GM21786 (cell line): Measurements from ENCODE around the gene ZBTB5.
"Not testable (repeated sequence)": the region's sequence is repeated elsewhere in the genome, so short reads cannot be mapped to it uniquely, and the experiment has no call there.

Experiments
- ATAC-seq: cut with Tn5 transposase; IDR thresholded peaks from one replicate; pipeline ENCODE4 v1.9.1; 2021; ENCODE audit not compliant: unreplicated experiment

ZBTB5 gene

DNA sequence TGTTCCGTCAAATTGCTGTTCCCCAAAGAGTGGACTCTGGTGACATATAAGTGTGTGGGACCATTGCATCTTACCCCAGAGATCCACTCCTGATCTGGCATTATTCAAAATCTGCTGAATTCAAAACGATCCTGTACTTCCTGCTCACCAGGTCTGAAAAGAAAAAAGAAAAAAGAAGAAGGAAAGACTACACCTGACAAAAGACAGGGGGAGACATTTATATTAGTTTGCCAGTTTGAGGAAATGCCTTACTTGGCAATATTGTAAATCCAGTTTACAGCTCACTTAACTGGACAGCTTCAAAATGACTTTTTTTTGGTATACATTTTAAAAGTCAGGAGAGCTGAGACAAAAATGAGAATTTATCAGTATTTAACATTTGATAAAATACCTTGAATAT is 57.8 kb downstream of the ZBTB5 start:
- no peak for ATAC-seq

DNA sequence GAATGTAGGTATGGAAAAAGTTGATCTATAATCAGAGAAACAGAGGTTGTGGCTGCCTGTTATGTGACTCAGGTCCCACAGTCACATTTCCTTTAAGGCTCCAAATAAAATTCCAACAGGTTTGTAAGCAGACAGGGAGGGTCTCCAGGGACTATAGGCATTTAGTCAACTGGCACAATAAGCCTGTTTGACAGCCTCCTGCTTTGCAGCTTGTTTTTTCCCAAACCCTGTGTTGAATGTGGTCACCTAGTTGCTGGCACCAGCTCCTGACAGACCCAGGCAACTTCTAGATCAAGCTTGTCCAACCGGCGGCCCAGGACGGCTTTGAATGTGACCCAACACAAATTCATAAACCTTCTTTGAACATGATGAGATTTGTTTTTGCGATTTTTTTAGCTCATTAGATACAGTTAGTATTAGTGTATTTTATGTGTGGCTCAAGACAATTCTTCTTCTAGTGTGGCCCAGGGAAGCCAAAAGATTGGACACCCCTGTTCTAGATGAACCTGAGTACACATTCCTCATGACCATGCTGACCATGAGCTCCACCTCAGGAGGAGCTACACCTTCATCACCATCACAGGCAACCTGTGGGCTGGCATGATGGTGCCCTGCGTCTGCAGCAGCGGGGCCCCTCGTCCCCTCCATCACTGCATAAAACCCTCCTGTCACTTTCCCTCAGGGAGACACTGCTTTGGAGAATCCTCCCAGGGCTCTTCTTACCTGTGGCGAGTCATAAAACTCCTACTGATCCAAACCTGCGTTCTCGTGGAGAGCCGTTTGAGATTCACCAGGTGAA is 58.4 kb downstream of the ZBTB5 start:
- no peak for ATAC-seq

DNA sequence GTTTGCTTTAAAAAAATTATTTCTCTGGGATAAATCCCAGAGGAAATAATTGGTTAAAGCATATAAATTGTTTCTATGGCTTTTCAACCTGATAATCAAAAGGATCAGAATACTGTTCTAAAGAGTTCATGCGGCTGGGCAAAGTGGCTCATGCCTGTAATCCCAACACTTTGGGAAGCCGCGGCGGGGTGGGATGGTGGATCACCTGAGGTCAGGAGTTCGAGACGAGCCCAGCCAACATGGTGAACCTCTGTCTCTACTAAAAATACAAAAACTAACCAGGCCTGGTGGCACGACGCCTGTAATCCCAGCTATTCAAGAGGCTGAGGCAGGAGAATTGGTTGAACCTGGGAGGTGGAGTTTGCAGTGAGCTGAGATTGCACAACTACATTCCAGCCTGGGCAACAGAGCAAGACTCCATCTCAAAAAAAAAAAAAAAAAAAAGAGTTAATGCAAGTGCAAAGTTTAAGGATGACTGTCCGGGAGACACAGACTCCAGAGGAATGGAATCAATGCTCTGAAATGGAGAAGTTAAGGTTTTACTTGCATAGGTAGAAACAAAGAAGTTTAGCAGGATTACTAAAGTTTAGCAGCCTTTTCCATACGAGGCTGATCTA is 59.4 kb downstream of the ZBTB5 start:
- ATAC-seq, result no peak

DNA sequence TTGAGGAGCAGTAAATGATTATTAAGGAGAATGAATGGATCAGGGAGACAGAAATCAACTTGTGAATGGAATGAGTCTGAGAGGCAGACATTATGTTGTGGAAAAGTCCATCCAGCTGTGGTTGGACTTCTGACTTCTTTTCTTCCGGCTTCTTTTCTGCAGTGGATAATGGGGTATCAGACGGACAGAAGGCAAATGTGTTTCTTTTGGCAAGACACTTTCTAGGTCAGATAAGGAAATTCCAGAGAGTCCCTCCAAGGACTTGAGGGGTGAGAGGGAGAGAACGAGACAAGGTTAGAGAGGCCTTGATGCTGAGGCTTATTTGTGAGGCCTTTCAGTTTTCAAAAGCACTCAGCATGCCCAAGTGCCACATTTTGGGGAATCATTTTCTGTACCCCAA is 59.9 kb downstream of the ZBTB5 start:
- ATAC-seq, result no peak

DNA sequence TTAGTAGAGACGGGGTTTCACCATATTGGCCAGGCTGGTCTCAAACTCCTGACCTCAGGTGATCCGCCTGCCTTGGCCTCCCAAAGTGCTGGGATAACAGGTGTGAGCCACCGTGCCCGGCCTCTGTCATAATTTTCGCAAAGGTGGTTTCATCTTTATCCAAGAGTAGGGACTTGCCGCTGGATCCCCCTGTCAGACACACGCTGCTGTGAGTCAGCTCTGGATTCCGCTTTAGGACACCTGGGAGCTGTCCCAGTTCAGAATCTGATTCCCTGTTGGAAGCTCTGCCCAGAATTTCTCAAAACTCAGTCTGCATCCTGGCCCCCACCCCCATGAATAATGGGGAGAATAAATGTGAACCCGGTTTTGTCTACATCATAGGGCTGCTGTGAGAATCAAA is 60.7 kb downstream of the ZBTB5 start:
- no peak for ATAC-seq

DNA sequence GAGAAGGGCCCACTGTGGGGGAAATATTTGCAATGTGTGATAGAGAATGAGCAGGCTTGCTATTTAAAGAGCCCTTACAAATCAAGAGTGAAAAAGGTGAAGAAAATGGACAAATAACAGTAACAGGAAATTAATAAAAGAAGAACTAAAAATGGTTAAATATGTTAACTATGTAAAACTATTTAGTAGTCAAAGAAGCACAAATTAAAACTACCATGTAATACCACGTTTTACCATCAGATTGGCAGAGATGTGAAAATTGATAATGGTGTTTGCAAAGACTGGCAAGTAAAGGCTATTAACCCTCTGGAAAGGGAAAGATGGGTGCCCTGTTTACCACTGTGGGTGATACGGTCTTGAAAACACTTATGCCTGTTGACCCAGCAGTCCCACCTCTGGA is 65.9 kb downstream of the ZBTB5 start:
- no peak for ATAC-seq

DNA sequence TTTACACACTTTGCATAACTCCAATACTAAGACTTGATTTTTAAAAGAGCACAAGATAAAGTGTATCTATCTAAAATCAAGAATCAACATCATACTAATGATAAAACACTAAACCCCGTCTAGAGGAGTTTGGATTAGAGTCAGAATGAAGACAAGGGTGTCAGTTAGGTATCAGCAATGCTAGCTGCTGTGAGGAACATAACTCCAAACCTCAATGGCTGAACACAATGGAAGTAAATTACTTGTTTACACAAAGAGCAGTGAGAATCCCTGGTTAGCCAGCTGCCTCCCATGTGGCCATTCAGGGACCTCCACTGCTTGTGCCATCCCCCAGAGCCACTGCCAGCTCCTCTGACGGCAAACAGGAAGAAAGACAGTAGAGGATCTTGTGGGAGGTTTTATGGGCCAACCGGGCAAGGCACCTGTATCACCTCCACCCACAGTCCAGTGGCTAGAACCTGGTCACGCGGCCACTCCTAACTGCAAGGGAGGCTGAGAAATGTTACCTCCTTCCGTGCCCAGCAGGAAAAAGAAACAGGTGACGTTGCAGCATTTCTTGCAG is 66.7 kb downstream of the ZBTB5 start:
- ATAC-seq, result no peak

DNA sequence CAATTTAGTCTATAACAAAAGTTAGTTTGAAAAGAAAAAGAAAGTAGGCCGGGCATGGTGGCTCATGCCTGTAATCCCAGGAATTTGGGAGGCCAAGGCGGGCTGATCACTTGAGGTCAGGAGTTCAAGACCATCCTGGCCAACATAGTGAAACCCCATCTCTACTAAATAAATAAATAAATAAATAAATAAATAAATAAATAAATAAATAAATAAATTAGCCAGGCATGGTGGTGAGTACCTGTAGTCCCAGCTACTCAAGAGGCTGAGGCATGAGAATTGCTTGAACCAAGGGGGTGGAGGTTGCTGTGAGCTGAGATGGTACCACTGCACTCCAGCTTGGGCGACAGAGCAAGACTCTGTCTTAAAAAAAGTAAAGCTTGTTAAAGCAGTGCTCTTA is 67.3 kb downstream of the ZBTB5 start:
- ATAC-seq, result not testable (repeated sequence)

DNA sequence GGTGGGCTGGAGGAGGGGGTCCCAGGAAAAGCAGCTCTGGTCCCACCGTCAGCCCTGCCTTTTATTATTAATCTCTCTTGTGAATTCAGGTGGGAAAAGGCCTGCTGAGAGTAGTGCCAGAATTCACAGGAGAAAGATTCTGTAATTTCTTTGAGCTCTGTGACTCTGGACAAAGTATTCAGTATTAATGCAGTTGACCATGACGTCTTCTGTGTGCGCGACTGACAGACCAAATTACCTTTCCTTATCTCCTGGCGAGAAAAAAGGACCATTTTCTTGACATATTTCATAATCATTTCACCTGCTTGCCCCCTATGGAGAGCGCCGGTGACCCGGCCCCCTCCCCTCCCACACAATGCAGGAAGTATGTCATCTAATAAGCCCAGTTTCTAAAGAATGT is 69.6 kb downstream of the ZBTB5 start:
- ATAC-seq, result no peak

DNA sequence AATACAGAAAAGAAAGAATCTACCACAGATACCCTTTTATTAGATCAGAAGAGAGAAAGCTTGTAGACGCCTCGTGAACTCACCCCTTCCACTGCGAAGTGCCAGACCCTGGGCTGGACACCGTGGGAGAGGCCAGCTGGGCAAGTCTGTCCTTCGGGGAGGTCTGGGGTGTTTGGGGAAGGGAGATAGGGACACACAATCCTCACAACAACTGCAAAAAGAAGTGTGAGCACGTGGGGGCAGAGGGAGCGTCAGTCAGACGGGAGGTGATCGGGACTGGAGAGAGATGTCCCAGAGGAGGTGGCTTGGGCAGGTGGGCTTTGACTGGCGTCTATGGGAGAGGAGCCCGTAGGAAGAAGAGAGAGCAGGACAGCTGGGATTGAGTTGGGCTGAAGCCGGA is 70.0 kb downstream of the ZBTB5 start:
- ATAC-seq, result no peak

DNA sequence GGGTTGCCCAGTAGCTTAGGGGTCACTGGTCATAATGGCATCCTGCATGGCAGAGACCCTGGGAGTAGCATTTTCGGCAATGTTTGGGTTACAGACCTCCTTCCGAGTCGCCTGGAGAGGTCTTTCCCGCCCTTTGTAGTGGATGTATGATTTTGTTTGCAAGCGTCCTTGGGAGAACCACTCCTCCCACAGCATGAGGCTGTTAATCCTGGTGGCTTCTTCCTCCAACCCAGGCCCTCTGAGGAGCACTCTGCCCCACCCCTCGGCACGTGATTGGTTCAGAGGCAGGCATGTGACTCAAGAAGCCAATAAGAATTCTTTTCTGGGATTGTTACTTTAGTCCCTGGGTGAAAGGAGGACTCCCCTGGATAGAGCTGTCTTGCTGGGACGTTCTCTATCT is 73.0 kb downstream of the ZBTB5 start:
- ATAC-seq, result no peak

DNA sequence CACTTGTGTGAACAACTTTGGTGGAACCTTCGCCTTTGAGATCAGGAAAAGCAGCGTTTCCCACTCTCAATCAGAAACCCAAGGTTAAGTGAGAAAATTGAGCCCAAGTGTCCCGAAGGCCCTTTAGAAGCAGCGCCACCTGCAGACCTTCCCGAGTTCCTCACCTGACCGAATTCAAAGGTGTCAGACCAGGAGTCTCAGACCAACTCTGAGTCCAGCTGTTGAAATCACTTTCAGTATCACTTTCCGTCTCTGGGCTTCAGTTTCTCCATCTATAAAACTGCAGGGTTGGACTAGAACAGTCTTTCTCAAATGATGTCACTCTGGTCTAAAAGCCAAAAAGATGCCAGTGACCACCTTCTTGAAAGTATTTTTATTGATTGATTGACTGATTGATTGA is 74.5 kb downstream of the ZBTB5 start:
- peak; percentile 84 for ATAC-seq
